Muscle layer of colon (tissue), 2 donors: ENCODE measurements around the gene CAMKV.
"Not testable (repeated sequence)": the region's sequence is repeated elsewhere in the genome, so short reads cannot be mapped to it uniquely, and the experiment has no call there.

Experiments used
- H3K27ac ChIP-seq: one replicate; pipeline ENCODE4 v1.7.0; 2013; ENCODE audit warnings: low read depth, mild to moderate bottlenecking, low read length, moderate library complexity
- H3K27me3 ChIP-seq, 2 donors: one replicate each; pipeline ENCODE4 v1.7.0; 2013; ENCODE audit warnings: low read length in 2 of 2, mild to moderate bottlenecking in 2 of 2; ENCODE audit not compliant: insufficient read depth in 2 of 2, control insufficient read depth in 1 of 2
- H3K36me3 ChIP-seq: one replicate; pipeline ENCODE4 v1.7.0; 2013; ENCODE audit warnings: mild to moderate bottlenecking, low read length; ENCODE audit not compliant: insufficient read depth
- H3K4me1 ChIP-seq: one replicate; pipeline ENCODE4 v1.7.0; 2013; ENCODE audit warnings: mild to moderate bottlenecking, low read length; ENCODE audit not compliant: insufficient read depth
- H3K4me3 ChIP-seq, 2 donors: one replicate each; pipeline ENCODE4 v1.7.0; 2013; ENCODE audit warnings: low read length in 2 of 2, low read depth in 1 of 2, mild to moderate bottlenecking in 1 of 2, moderate library complexity in 1 of 2
- H3K9ac ChIP-seq: one replicate; pipeline ENCODE4 v1.7.0; 2013; ENCODE audit warnings: low read length
- H3K9me3 ChIP-seq: one replicate; pipeline ENCODE4 v1.7.0; 2013; ENCODE audit warnings: mild to moderate bottlenecking, low read length
- donor health status: abdominal sarcoma.
- donor health status: Adenocarcinoma of cecum.

Gene CAMKV

GRCh38 chr3:49841806-49842205, 27.9 kb downstream of the CAMKV start:
- no peak overlapping the region for H3K27ac ChIP-seq
- peaks cover 14% of the 10 kb centered on the region for H3K4me1 ChIP-seq
- no peaks in the 10 kb centered on the region for H3K27me3 ChIP-seq
- H3K9me3 ChIP-seq, result no peaks in the 10 kb centered on the region
- H3K9ac ChIP-seq, result no peak overlapping the region
- no peaks in the 10 kb centered on the region for H3K36me3 ChIP-seq
- H3K4me3 ChIP-seq, result no peak overlapping the region

- H3K36me3 ChIP-seq, result no peaks in the 10 kb centered on the region
- H3K4me1 ChIP-seq, result peaks cover 14% of the 10 kb centered on the region
- H3K27me3 ChIP-seq, result no peaks in the 10 kb centered on the region
- H3K27ac ChIP-seq, result no peak overlapping the region
- H3K9me3 ChIP-seq, result no peaks in the 10 kb centered on the region
- H3K4me3 ChIP-seq, result no peak overlapping the region
- H3K9ac ChIP-seq, result no peak overlapping the region
Observed at GRCh38 chr3:49841126-49841696, 28.5 kb downstream of the CAMKV start.

- Histone ChIP-seq H3K9ac (no peak overlapping the region), H3K27ac (no peak overlapping the region)
Observed at GRCh38 chr3:49840388-49840787, 29.3 kb downstream of the CAMKV start.

GRCh38 chr3:49839193-49839809, 30.4 kb downstream of the CAMKV start:
- H3K27me3 ChIP-seq, result no peaks in the 10 kb centered on the region
- no peak overlapping the region for H3K4me3 ChIP-seq
- no peak overlapping the region for H3K9ac ChIP-seq
- H3K4me1 ChIP-seq, result peaks cover 14% of the 10 kb centered on the region
- no peak overlapping the region for H3K27ac ChIP-seq
- H3K9me3 ChIP-seq, result no peaks in the 10 kb centered on the region
- H3K36me3 ChIP-seq, result no peaks in the 10 kb centered on the region

More at GRCh38 chr3:49840388-49840787, 29.3 kb downstream of the CAMKV start:
- Histone ChIP-seq H3K9me3 (no peaks in the 10 kb centered on the region), H3K36me3 (no peaks in the 10 kb centered on the region), H3K27me3 (no peaks in the 10 kb centered on the region), H3K4me1 (peaks cover 14% of the 10 kb centered on the region), H3K4me3 (no peak overlapping the region)

- H3K27me3 ChIP-seq, result no peaks in the 10 kb centered on the region
- H3K4me3 ChIP-seq, result no peak overlapping the region
- H3K27ac ChIP-seq, result no peak overlapping the region
- no peaks in the 10 kb centered on the region for H3K4me1 ChIP-seq
- H3K9me3 ChIP-seq, result no peaks in the 10 kb centered on the region
- no peaks in the 10 kb centered on the region for H3K36me3 ChIP-seq
- no peak overlapping the region for H3K9ac ChIP-seq
Observed at GRCh38 chr3:49831341-49831740, 38.4 kb downstream of the CAMKV start.

- Histone ChIP-seq H3K4me1 (no peaks in the 10 kb centered on the region), H3K36me3 (no peaks in the 10 kb centered on the region), H3K9ac (no peak overlapping the region), H3K9me3 (no peaks in the 10 kb centered on the region), H3K4me3 (no peak overlapping the region), H3K27me3 (no peaks in the 10 kb centered on the region), H3K27ac (no peak overlapping the region)
Observed at GRCh38 chr3:49826016-49826415, 43.7 kb downstream of the CAMKV start.

GRCh38 chr3:49823131-49823530, 46.6 kb downstream of the CAMKV start:
- H3K36me3 ChIP-seq, H3K9ac ChIP-seq, H3K27me3 ChIP-seq, H3K4me3 ChIP-seq, H3K9me3 ChIP-seq, H3K27ac ChIP-seq, H3K4me1 ChIP-seq: not testable (repeated sequence)

- H3K4me1 ChIP-seq, result peaks cover 27% of the 10 kb centered on the region
- H3K36me3 ChIP-seq, result peaks cover 37% of the 10 kb centered on the region
- no peaks in the 10 kb centered on the region for H3K27me3 ChIP-seq
- no peaks in the 10 kb centered on the region for H3K9me3 ChIP-seq
- H3K9ac ChIP-seq, result peak within 1 kb of the TSS; percentile 78
- peak within 1 kb of the TSS; percentile 56 to 81 for H3K4me3 ChIP-seq
- H3K27ac ChIP-seq, result peak within 1 kb of the TSS; percentile 81
Observed at GRCh38 chr3:49813497-49814174, 56.1 kb downstream of the CAMKV start, which contains the start of gene UBA7. TSS of gene UBA7 (minus strand) at chr3:49813953. CDS start at chr3:49813787, 166 bp downstream.

GRCh38 chr3:49812916-49813496, 56.7 kb downstream of the CAMKV start:
- Histone ChIP-seq H3K9ac (peak overlapping the region; percentile 78), H3K4me3 (peak overlapping the region; percentile 56 to 81), H3K36me3 (peaks cover 38% of the 10 kb centered on the region), H3K9me3 (no peaks in the 10 kb centered on the region), H3K27me3 (no peaks in the 10 kb centered on the region), H3K4me1 (peaks cover 27% of the 10 kb centered on the region), H3K27ac (peak overlapping the region; percentile 81)
